ENCODE data around the gene BMPR1B.
"Not testable (repeated sequence)": the region's sequence is repeated elsewhere in the genome, so short reads cannot be mapped to it uniquely, and the experiment has no call there.

Gene BMPR1B

GRCh38 chr4:95095348-95095974 lies 337.7 kb downstream of the BMPR1B start:
- FAIRE-seq: peak; percentile 73

- no peak for FAIRE-seq
Observed at GRCh38 chr4:95102162-95102790, 344.5 kb downstream of the BMPR1B start.

GRCh38 chr4:95105112-95105511 lies 347.4 kb downstream of the BMPR1B start:
- no peak for FAIRE-seq

GRCh38 chr4:95105983-95106382 lies 348.2 kb downstream of the BMPR1B start:
- FAIRE-seq: no peak

- FAIRE-seq: no peak
Observed at GRCh38 chr4:95106408-95106928, 348.7 kb downstream of the BMPR1B start.

GRCh38 chr4:95107004-95107403 lies 349.2 kb downstream of the BMPR1B start:
- FAIRE-seq: no peak

- FAIRE-seq: no peak
Observed at GRCh38 chr4:95107635-95108034, 349.9 kb downstream of the BMPR1B start.

- no peak for FAIRE-seq
Observed at GRCh38 chr4:95108883-95109421, 351.2 kb downstream of the BMPR1B start.

- FAIRE-seq: no peak
Observed at GRCh38 chr4:95114521-95114920, 356.8 kb downstream of the BMPR1B start.

GRCh38 chr4:95118497-95118896 lies 360.7 kb downstream of the BMPR1B start:
- no peak for FAIRE-seq

- no peak for FAIRE-seq
Observed at GRCh38 chr4:95120456-95120855, 362.7 kb downstream of the BMPR1B start.

- no peak for FAIRE-seq
Observed at GRCh38 chr4:95122001-95122400, 364.2 kb downstream of the BMPR1B start.

GRCh38 chr4:95124906-95125504 lies 367.2 kb downstream of the BMPR1B start:
- no peak for FAIRE-seq

- FAIRE-seq: no peak
Observed at GRCh38 chr4:95129031-95129430, 371.3 kb downstream of the BMPR1B start.

GRCh38 chr4:95129821-95130311 lies 372.1 kb downstream of the BMPR1B start:
- FAIRE-seq: no peak

- FAIRE-seq: not testable (repeated sequence)
Observed at GRCh38 chr4:95134016-95134415, 376.3 kb downstream of the BMPR1B start.

- not testable (repeated sequence) for FAIRE-seq
Observed at GRCh38 chr4:95139424-95139823, 381.7 kb downstream of the BMPR1B start.

- no peak for FAIRE-seq
Observed at GRCh38 chr4:95141361-95141760, 383.6 kb downstream of the BMPR1B start.

GRCh38 chr4:95142932-95143331 lies 385.2 kb downstream of the BMPR1B start:
- no peak for FAIRE-seq

- FAIRE-seq: no peak
Observed at GRCh38 chr4:95151255-95151654, 393.5 kb downstream of the BMPR1B start.

GRCh38 chr4:95153182-95153581 lies 395.4 kb downstream of the BMPR1B start:
- FAIRE-seq: no peak

GRCh38 chr4:95155759-95156451 lies 398.1 kb downstream of the BMPR1B start:
- FAIRE-seq: peak; percentile 67

- FAIRE-seq: no peak
Observed at GRCh38 chr4:95156452-95156765, 398.7 kb downstream of the BMPR1B start.
